CD4-positive, alpha-beta T cell treated with Interferon alpha-2 for 1 hour (primary cell): ENCODE data around the gene SLC35A3.

Experiments
- DNase-seq, 2 donors: peaks; one replicate each; pipeline ENCODE4 v3.0.0-alpha.2; 2020 to 2022

The SLC35A3 gene

GRCh38 chr1:100080331-100080730 is 110.5 kb downstream of the SLC35A3 start:
- no peak for DNase-seq
